DOHH2 (cell line): ENCODE data around the gene ACIN1.

Source experiments
- H3F3A ChIP-seq: fragments of 200-600 bp; sonication (generic), shearing (Covaris generic); 2 replicates; pipeline ENCODE4 v1.6.0; 2016; ENCODE audit warnings: antibody characterized with exemption, mild to moderate bottlenecking; ENCODE audit not compliant: control insufficient read depth, insufficient read depth
- H3K27ac ChIP-seq: fragments of 200-600 bp; sonication (generic); 2 replicates; pipeline ENCODE4 v1.5.1; 2014; ENCODE audit warnings: low read depth, mild to moderate bottlenecking, low read length, moderate library complexity
- H3K27me3 ChIP-seq: fragments of 200-600 bp; sonication (generic); 2 replicates; pipeline ENCODE4 v1.6.1; 2014; ENCODE audit warnings: mild to moderate bottlenecking, low read length, mixed read lengths; ENCODE audit not compliant: control insufficient read depth
- H3K36me3 ChIP-seq: fragments of 200-600 bp; sonication (generic); 2 replicates; pipeline ENCODE4 v1.6.1; 2014; ENCODE audit warnings: mild to moderate bottlenecking, low read length, moderate library complexity, mixed read lengths; ENCODE audit not compliant: control insufficient read depth
- H3K4me1 ChIP-seq: fragments of 200-600 bp; sonication (generic); 2 replicates; pipeline ENCODE4 v1.6.1; 2014; ENCODE audit warnings: mild to moderate bottlenecking, low read length, mixed read lengths; ENCODE audit not compliant: control insufficient read depth
- H3K4me2 ChIP-seq: fragments of 200-600 bp; sonication (generic); 2 replicates; pipeline ENCODE4 v1.6.0; 2014; ENCODE audit warnings: mild to moderate bottlenecking, low read length, moderate library complexity
- H3K4me3 ChIP-seq: fragments of 200-600 bp; sonication (generic); 2 replicates; pipeline ENCODE4 v1.5.1; 2014; ENCODE audit warnings: mild to moderate bottlenecking, low read length, mixed read lengths
- H3K79me2 ChIP-seq: fragments of 200-600 bp; sonication (generic); 2 replicates; pipeline ENCODE4 v1.6.1; 2014; ENCODE audit warnings: mild to moderate bottlenecking, low read length, mixed read lengths; ENCODE audit not compliant: control insufficient read depth
- H3K9me2 ChIP-seq: fragments of 200-600 bp; sonication (generic); replicated peaks from 2 replicates; pipeline ENCODE4 v1.6.1; 2014; ENCODE audit warnings: mild to moderate bottlenecking, low read length, mixed read lengths; ENCODE audit not compliant: control insufficient read depth
- H3K9me3 ChIP-seq: fragments of 200-600 bp; sonication (generic); 2 replicates; pipeline ENCODE4 v1.6.1; 2014; ENCODE audit warnings: antibody characterized with exemption, low read length, mixed read lengths; ENCODE audit not compliant: control insufficient read depth, insufficient read depth
- H4K20me1 ChIP-seq: fragments of 200-600 bp; sonication (generic); 2 replicates; pipeline ENCODE4 v1.6.0; 2014; ENCODE audit warnings: low read depth, mild to moderate bottlenecking, antibody characterized with exemption, low read length, moderate library complexity; ENCODE audit not compliant: control insufficient read depth, insufficient read depth
- EZH2phosphoT487 ChIP-seq: fragments of 200-600 bp; sonication (generic); IDR thresholded peaks from 2 replicates; pipeline ENCODE4 v1.6.1; 2017; ENCODE audit warnings: borderline replicate concordance, mild to moderate bottlenecking, antibody characterized with exemption, low read length, moderate library complexity, mixed read lengths
- TF ChIP-seq, protein P1 (sequence below): fragments of 200-600 bp; sonication (generic); IDR thresholded peaks from one replicate; pipeline ENCODE4 v1.5.1; 2014; ENCODE audit warnings: antibody characterized with exemption, mild to moderate bottlenecking, low read depth, low read length; ENCODE audit not compliant: poor library complexity, severe bottlenecking

The ACIN1 gene

DNA sequence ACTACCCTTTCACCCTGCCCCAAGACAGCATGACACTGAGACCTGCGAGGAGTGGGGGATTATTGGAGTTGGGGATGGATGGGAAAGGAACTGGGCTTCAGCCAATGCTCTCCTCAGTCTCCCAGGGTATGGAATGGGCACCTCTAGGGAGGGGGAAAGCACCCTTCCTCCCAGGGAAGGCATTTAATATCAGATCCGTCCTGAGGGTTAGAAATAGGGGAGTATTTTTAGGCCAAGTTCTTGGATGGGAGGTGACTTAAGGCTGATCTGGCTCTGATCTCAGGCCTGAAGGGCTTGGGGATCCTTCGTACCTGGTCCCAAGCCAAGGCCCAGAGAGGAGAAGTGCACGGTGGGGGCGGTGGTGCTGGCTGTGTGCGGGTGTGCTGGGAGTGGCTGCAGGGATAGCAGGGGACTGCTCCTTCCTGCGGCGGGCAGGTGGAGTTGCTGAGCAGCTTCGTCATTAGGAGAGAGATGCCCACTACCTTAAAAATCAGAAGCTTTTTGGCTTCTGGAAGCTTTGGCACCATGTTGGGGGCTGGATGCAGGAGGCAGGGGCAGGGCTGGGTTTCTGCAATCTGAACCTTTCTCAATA is 31.1 kb upstream of the ACIN1 start:
- TF ChIP-seq EZH2phosphoT487 = no peak
- Histone ChIP-seq H3K4me1 (peaks cover 17% of the 10 kb centered on the region), H3K9me2 (no peaks in the 10 kb centered on the region), H3K4me3 (no peak overlapping the region), H4K20me1 (no peaks in the 10 kb centered on the region), H3K79me2 (no peaks in the 10 kb centered on the region), H3K9me3 (no peaks in the 10 kb centered on the region), H3K36me3 (no peaks in the 10 kb centered on the region), H3F3A (no peaks in the 10 kb centered on the region), H3K27me3 (peaks cover 7% of the 10 kb centered on the region), H3K27ac (no peak overlapping the region), H3K4me2 (no peak overlapping the region)

DNA sequence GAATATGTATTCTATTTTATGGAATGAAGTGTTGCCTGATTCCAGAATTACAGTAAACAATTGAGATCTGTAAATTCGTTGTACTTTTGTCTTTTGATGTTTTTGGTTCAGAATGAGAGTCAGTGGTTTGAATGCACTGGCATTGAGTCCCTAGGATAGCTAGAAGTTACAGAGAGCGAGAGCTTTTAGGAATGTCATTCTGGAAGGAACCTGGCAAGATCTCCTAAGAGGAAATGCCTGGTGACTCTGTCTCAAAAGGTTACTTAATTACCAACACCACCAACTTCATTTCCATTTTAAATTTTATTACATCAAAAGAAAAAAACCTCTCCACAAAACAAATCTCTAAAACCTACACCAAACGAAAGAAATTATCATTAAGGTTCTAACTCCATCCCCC is 30.1 kb upstream of the ACIN1 start:
- Histone ChIP-seq H3K4me3 (no peak overlapping the region), H3K9me3 (no peaks in the 10 kb centered on the region), H3K27me3 (peaks cover 5% of the 10 kb centered on the region; the same call in 1 of the 2 replicates), H3K79me2 (no peaks in the 10 kb centered on the region), H3K9me2 (no peaks in the 10 kb centered on the region), H3K4me2 (no peak overlapping the region), H3K27ac (no peak overlapping the region), H3K36me3 (no peaks in the 10 kb centered on the region), H3K4me1 (peaks cover 28% of the 10 kb centered on the region), H4K20me1 (no peaks in the 10 kb centered on the region), H3F3A (peaks cover 3% of the 10 kb centered on the region; the same call in 1 of the 2 replicates)
- no peak for TF ChIP-seq EZH2phosphoT487
- TF ChIP-seq, protein P1, sequence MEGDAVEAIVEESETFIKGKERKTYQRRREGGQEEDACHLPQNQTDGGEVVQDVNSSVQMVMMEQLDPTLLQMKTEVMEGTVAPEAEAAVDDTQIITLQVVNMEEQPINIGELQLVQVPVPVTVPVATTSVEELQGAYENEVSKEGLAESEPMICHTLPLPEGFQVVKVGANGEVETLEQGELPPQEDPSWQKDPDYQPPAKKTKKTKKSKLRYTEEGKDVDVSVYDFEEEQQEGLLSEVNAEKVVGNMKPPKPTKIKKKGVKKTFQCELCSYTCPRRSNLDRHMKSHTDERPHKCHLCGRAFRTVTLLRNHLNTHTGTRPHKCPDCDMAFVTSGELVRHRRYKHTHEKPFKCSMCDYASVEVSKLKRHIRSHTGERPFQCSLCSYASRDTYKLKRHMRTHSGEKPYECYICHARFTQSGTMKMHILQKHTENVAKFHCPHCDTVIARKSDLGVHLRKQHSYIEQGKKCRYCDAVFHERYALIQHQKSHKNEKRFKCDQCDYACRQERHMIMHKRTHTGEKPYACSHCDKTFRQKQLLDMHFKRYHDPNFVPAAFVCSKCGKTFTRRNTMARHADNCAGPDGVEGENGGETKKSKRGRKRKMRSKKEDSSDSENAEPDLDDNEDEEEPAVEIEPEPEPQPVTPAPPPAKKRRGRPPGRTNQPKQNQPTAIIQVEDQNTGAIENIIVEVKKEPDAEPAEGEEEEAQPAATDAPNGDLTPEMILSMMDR = no peak

DNA sequence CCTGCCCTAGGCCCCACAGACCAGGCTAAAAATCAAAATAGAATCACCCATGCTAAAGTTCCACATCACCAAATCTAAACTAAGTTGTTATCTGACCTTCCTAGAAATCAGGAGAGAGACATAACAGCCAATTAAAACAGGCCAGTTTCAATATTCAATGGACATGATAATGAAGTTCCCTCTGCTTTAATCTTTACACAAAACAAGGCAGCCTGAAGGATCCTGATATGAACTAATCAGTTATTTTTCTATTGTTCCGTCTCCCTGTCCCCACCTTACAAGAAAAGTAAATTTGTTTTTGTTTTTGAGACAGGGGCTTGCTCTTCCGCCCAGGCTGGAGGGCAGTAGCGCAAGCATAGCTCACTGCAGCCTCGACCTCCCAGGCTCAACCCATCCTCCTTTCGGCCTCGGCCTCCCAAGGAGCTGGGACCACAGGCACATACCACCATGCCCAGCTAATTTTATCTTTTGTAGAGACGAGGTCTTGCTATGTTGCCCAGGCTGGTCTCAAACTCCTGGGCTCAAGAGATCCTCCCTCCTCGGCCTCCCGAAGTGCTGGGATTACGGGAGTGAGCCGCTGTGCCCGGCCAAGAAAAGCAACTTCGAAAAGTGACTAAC is 29.5 kb upstream of the ACIN1 start:
- Histone ChIP-seq H4K20me1 (no peaks in the 10 kb centered on the region), H3K27me3 (peaks cover 3% of the 10 kb centered on the region; the same call in 1 of the 2 replicates), H3K4me1 (peaks cover 33% of the 10 kb centered on the region), H3K79me2 (no peaks in the 10 kb centered on the region), H3F3A (peaks cover 8% of the 10 kb centered on the region; the same call in 1 of the 2 replicates), H3K4me2 (no peak overlapping the region), H3K36me3 (no peaks in the 10 kb centered on the region), H3K9me3 (no peaks in the 10 kb centered on the region), H3K27ac (no peak overlapping the region), H3K4me3 (no peak overlapping the region), H3K9me2 (no peaks in the 10 kb centered on the region)
- TF ChIP-seq EZH2phosphoT487 = no peak
- TF ChIP-seq, protein P1 = no peak

DNA sequence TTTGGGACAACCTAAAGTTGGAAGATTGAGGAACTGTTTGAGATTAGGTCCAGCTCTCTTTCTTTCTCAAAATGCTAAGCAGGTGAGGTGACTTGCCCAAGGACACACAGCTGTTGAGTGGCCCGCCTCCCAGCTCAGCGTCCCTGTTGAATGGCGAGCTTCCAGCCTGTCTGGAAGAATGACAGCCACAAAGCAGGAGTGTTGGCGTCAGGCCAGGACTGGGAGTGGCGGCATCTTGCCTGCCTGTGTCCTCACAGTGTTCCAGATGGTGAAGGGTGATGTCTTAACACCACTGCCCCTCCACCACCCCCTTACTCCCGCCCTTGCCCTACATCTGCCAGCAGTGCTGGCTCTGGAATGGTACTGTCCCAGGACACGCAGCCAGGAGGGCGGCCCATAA is 28.5 kb upstream of the ACIN1 start:
- Histone ChIP-seq H3K36me3 (no peaks in the 10 kb centered on the region), H3K9me3 (no peaks in the 10 kb centered on the region), H3K9me2 (no peaks in the 10 kb centered on the region), H3K27ac (no peak overlapping the region), H4K20me1 (no peaks in the 10 kb centered on the region), H3K4me3 (no peak overlapping the region), H3F3A (peaks cover 9% of the 10 kb centered on the region; the same call in 1 of the 2 replicates), H3K4me1 (peaks cover 43% of the 10 kb centered on the region), H3K79me2 (no peaks in the 10 kb centered on the region), H3K27me3 (no peaks in the 10 kb centered on the region), H3K4me2 (no peak overlapping the region)
- TF ChIP-seq EZH2phosphoT487 = no peak
- TF ChIP-seq, protein P1 = no peak
